T47D (cell line): Measurements from ENCODE around the gene MIA2.
"Not testable (repeated sequence)": the region's sequence is repeated elsewhere in the genome, so short reads cannot be mapped to it uniquely, and the experiment has no call there.

ENCODE experiments used
- DNase-seq, 2 experiments: peaks; one replicate each; pipeline versions ENCODE4 v3.0.0 to v3.0.0-alpha.2; 2011 to 2012; ENCODE audit warnings: low read depth in 1 of 2, low spot score in 1 of 2
- JUND ChIP-seq: IDR thresholded peaks from 2 replicates; pipeline ENCODE4 v1.6.1; 2012; ENCODE audit warnings: low read depth
- in situ Hi-C: cut with HindIII; loops from 2 replicates; pipeline ENCODE4 v1.10.0; 2016; ENCODE audit warnings: low sequenced_read_pairs, low pct_unique_long_range_greater_than_20kb

MIA2 gene

DNA sequence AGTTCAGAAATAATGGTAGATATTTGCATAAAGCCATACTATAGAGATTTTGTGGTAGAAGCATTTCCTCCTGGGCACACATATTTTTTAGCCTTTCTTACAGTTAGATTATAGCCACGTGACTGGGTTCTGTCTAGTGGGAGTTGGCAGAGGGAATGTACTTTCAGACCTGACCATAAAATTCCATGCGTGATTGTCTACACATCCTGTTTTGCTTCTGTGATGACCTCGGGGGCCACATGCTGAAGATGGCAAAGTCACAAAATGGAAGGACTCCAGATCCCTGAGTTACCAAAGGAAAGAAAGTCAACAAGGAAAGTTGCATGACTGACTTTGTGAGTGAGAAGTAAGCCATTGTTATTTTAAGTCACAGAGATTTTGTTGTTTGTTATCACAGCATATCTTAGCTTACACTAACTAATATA is 14.6 kb upstream of the MIA2 start:
- no peak for TF ChIP-seq JUND
- in situ Hi-C loops, result no loop called here
- no peak for DNase-seq

DNA sequence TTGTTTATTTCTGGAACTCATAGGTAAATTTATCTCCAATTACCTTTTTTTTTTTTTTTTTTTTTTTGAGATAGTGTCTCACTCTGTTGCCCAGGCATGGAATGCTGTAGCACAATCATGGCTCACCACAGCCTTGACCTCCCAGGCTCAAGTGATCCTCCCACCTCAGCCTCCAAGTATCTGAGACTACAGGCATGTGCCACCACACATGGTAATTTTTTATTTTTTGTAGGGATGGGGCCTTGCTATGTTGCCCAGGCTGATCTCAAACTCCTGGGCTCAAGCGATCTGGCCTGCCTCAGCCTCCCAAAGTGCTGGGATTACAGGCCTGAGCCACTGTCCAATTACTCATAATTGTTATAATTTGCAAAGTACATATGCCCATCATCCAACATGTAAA is 13.2 kb upstream of the MIA2 start:
- DNase-seq, in situ Hi-C loops: not testable (repeated sequence)

DNA sequence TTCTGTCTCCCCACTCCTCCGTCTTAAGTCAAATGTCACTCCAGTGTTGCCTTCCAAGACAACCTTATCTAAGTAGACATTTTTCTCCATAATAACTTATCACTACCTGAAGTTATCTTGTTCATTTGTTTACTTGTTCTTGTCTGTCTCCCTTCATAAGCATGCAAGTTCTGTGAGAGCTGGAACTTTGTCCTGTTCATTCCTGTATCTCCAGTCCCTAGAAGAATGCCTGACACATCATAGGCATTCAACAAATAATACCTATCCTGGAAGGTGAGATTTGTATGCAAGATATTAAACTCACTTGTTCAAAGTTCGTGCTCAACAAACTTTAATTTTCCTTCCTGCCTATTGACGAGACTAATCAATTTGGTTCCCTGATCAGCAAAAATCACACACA is 5.7 kb upstream of the MIA2 start:
- in situ Hi-C loops, result no loop called here
- no peak for DNase-seq
- no peak for TF ChIP-seq JUND

GRCh38 chr14:39228509-39229221 is 5.0 kb upstream of the MIA2 start:
- DNase-seq, result no peak
- TF ChIP-seq JUND, result no peak
- in situ Hi-C loops, result no loop called here

DNA sequence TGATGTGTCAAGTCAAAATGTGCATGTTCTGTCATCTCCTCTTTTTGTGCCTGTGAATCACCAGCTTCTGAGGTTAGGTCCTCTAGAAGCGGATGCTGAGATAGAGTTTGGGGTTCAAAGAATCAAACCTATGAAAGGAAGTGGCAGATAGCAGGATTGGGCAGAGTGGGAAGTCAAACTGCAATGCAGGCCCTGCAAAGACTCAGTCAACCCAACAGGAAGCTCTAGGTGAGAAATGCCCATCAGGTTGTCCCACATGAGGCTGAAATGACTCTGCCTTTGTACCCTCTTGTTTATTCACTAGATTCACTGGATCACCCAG is 4.5 kb upstream of the MIA2 start:
- DNase-seq, result no peak
- no peak for TF ChIP-seq JUND
- in situ Hi-C loops, result no loop called here

GRCh38 chr14:39229601-39230110 is 4.1 kb upstream of the MIA2 start:
- DNase-seq, result no peak
- TF ChIP-seq JUND, result no peak
- in situ Hi-C loops, result no loop called here

GRCh38 chr14:39230416-39231035 is 3.2 kb upstream of the MIA2 start:
- no peak for DNase-seq
- no peak for TF ChIP-seq JUND
- in situ Hi-C loops, result no loop called here

DNA sequence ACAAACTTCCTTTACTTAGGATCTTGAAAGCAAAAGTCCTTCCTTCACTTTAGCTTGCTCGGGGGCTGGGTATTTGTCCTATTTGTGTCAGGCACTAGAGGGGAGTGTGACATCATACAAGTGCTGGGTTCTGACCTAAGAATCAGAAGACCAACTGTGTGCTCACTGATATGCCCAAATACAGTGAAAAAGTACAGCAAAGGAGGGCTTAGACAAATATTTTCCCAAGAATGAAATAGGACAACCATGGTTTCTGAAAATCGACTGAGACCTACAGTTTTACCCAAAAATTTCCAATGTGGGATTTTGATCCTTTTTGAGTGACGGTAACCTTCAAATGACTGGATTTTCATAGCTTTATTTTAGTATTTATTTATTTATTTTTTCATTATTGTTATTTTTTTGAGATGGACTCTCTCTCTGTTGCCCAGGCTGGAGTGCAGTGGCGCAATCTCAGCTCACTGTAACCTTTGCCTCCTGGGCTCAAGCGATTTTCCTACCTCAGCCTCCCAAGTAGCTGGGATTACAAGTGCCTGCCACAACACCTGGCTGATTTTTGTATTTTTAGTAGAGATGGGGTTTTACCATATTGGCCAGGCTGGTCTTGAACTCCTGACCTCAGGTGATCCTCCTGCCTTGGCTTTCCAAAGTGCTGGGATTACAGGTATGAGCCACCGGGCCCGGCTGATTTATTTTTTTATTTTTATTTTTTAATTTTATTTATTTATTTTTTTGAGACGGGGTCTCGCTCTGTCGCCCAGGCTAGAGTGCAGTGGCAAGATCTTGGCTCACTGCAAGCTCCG is 1.8 kb upstream of the MIA2 start:
- in situ Hi-C loops, result not testable (repeated sequence)
- peak in 1 of 2 experiments; percentile 72 for DNase-seq

DNA sequence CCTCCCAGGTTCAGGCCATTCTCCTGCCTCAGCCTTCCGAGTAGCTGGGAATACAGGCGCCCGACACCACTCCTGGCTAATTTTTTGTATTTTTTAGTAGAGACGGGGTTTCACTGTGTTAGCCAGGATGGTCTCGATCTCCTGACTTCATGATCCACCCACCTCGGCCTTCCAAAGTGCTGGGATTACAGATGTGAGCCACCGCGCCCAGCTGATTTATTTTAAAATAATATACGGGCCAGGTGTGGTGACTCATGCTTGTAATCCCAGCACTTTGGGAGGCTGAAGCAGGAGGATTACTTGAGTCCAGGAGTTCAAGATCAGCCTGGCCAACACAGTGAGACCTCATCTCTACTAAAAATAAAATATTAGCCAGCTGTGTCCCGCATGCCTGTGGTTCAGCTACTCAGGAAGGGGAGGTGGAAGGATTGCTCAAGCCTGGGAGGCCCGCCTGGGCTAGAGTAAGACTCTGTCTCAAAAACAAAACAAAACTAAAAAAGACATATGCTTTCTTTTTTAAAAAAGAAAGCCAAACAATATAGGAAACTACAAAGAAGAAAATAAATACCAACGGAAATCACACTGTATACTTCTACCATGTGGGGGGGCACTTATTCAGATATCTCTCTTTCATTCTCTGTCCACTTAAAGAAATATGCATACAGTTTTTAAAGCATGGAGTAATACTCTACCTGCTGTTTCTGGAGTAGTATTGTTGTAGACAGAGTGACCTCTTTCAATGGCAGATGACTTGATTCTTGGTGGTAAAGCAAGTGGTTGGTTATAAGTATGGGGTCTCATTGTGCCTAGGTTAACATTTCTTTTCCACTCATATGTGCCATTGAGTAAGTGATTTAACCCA is 930 bp upstream of the MIA2 start:
- in situ Hi-C loops, result no loop called here

DNA sequence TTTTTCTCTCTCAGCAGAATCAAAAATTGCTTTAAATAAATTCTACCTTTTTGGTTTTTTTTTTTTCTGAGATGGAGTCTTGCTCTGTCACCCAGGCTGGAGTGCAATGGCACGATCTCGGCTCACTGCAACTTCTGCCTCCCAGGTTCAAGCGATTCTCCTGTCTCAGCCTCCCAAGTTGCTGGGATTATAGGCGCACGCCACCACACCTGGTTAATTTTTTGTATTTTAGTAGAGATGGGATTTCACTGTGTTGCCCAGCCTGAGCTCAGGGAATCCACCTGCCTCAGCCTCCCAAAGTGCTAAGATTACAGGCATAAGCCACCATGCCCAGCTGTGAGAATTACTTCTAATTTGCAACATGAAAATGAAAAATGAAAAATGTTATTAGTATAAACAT is 1.3 kb downstream of the MIA2 start:
- DNase-seq, in situ Hi-C loops: not testable (repeated sequence)

More for the DNA sequence above, 930 bp upstream of the MIA2 start:
- no peak for DNase-seq
- TF ChIP-seq JUND, result no peak

- DNase-seq, in situ Hi-C loops: not testable (repeated sequence)
These were observed 1.8 kb downstream of the MIA2 start for GRCh38 chr14:39235466-39235865.

- in situ Hi-C loops, result no loop called here
- no peak for DNase-seq
- no peak for TF ChIP-seq JUND
These were observed 7.1 kb downstream of the MIA2 start for GRCh38 chr14:39240769-39241168.
